Mesenchymal stem cell (in vitro differentiated cells and primary cell): Measurements from ENCODE around the gene TSPEAR.

Experiments
- DNase-seq: peaks from one replicate; pipeline ENCODE4 v3.0.0-alpha.2; 2013
- H2AFZ ChIP-seq: one replicate; pipeline ENCODE4 v1.6.1; 2013; ENCODE audit warnings: low read depth, mild to moderate bottlenecking, control low read depth, inconsistent platforms, low read length, moderate library complexity
- H2AK5ac ChIP-seq: 2 replicates; pipeline ENCODE4 v1.6.1; 2013; ENCODE audit warnings: low read length, moderate library complexity, mild to moderate bottlenecking, inconsistent platforms; ENCODE audit not compliant: severe bottlenecking
- H2BK120ac ChIP-seq: one replicate; pipeline ENCODE4 v1.6.1; 2013; ENCODE audit warnings: low read depth, mild to moderate bottlenecking, inconsistent platforms, low read length, moderate library complexity
- H2BK12ac ChIP-seq, 2 experiments: one replicate each; pipeline ENCODE4 v1.6.1; 2013; ENCODE audit warnings: inconsistent platforms in 2 of 2, low read length in 2 of 2, mild to moderate bottlenecking in 2 of 2, moderate library complexity in 2 of 2, control low read depth in 1 of 2
- H2BK15ac ChIP-seq: one replicate; pipeline ENCODE4 v1.6.1; 2013; ENCODE audit warnings: mild to moderate bottlenecking, low read depth, inconsistent platforms; ENCODE audit not compliant: poor library complexity, severe bottlenecking
- H2BK5ac ChIP-seq: 2 replicates; pipeline ENCODE4 v1.6.1; 2013; ENCODE audit warnings: low read depth, mild to moderate bottlenecking, low read length, control low read depth, inconsistent platforms; ENCODE audit not compliant: poor library complexity, severe bottlenecking
- H3K14ac ChIP-seq, 2 experiments: one replicate each; pipeline ENCODE4 v1.6.1; 2013; ENCODE audit warnings: inconsistent platforms in 2 of 2, low read length in 2 of 2, control low read depth in 1 of 2, mild to moderate bottlenecking in 1 of 2, moderate library complexity in 1 of 2
- H3K18ac ChIP-seq, 2 experiments: one replicate each; pipeline ENCODE4 v1.6.1; 2013; ENCODE audit warnings: inconsistent platforms in 2 of 2, low read length in 2 of 2, control low read depth in 1 of 2, low read depth in 1 of 2, mild to moderate bottlenecking in 1 of 2
- H3K23ac ChIP-seq, 2 experiments: one replicate each; pipeline ENCODE4 v1.6.1; 2013; ENCODE audit warnings: inconsistent platforms in 2 of 2, low read length in 2 of 2, mild to moderate bottlenecking in 2 of 2, moderate library complexity in 2 of 2, control low read depth in 1 of 2
- H3K27ac ChIP-seq: 2 replicates; pipeline ENCODE4 v1.5.1; 2013; ENCODE audit warnings: mild to moderate bottlenecking, moderate library complexity, low read length, control low read depth, inconsistent platforms; ENCODE audit not compliant: poor library complexity, severe bottlenecking
- H3K27me3 ChIP-seq, 2 experiments: 2 replicates each; pipeline versions ENCODE4 v1.6.1 to v1.7.0; 2013; ENCODE audit warnings: low read length in 2 of 2, mild to moderate bottlenecking in 2 of 2, moderate library complexity in 2 of 2, control low read depth in 1 of 2, inconsistent platforms in 1 of 2; ENCODE audit not compliant: control insufficient read depth in 1 of 2, insufficient read depth in 1 of 2
- H3K36me3 ChIP-seq, 2 experiments: 2 replicates each; pipeline versions ENCODE4 v1.6.1 to v1.7.0; 2013; ENCODE audit warnings: low read length in 2 of 2, control low read depth in 1 of 2, inconsistent platforms in 1 of 2, low read depth in 1 of 2, mild to moderate bottlenecking in 1 of 2; ENCODE audit not compliant: insufficient read depth in 2 of 2, control insufficient read depth in 1 of 2
- H3K4ac ChIP-seq, 2 experiments: one replicate each; pipeline ENCODE4 v1.6.1; 2013; ENCODE audit warnings: inconsistent platforms in 2 of 2, low read length in 2 of 2, mild to moderate bottlenecking in 2 of 2, moderate library complexity in 2 of 2, control low read depth in 1 of 2, low read depth in 1 of 2
- H3K4me1 ChIP-seq: 2 replicates; pipeline ENCODE4 v1.6.1; 2013; ENCODE audit warnings: low read depth, low read length, control low read depth; ENCODE audit not compliant: control insufficient read depth, insufficient read depth
- H3K4me2 ChIP-seq: 2 replicates; pipeline ENCODE4 v1.6.1; 2013; ENCODE audit warnings: low read length, mild to moderate bottlenecking, inconsistent platforms; ENCODE audit not compliant: poor library complexity, severe bottlenecking
- H3K4me3 ChIP-seq, 2 experiments: 2 replicates each; pipeline versions ENCODE4 v1.5.1 to v1.7.0; 2013; ENCODE audit warnings: low read length in 2 of 2, mild to moderate bottlenecking in 2 of 2, control low read depth in 1 of 2, low read depth in 1 of 2; ENCODE audit not compliant: insufficient read depth in 1 of 2
- H3K79me1 ChIP-seq: replicated peaks from 2 replicates; pipeline ENCODE4 v1.6.1; 2013; ENCODE audit warnings: mild to moderate bottlenecking, control low read depth, low read length, inconsistent platforms; ENCODE audit not compliant: poor library complexity, severe bottlenecking
- H3K9ac ChIP-seq: 2 replicates; pipeline ENCODE4 v1.7.0; 2013; ENCODE audit warnings: mild to moderate bottlenecking, low read length, moderate library complexity
- H3K9me3 ChIP-seq: 2 replicates; pipeline ENCODE4 v1.7.0; 2013; ENCODE audit warnings: mild to moderate bottlenecking, low read length; ENCODE audit not compliant: control insufficient read depth
- H4K8ac ChIP-seq: one replicate; pipeline ENCODE4 v1.6.1; 2013; ENCODE audit warnings: inconsistent platforms, mild to moderate bottlenecking, low read length, moderate library complexity
- H4K91ac ChIP-seq: one replicate; pipeline ENCODE4 v1.6.1; 2013; ENCODE audit warnings: mild to moderate bottlenecking, low read length, inconsistent platforms
- WGBS: methylation state at CpG from one replicate; pipeline ENCODE4 v1.1.7; 2013; ENCODE audit warnings: mixed read lengths; 5-methylcytosine and 5-hydroxymethylcytosine counted together

TSPEAR gene

DNA sequence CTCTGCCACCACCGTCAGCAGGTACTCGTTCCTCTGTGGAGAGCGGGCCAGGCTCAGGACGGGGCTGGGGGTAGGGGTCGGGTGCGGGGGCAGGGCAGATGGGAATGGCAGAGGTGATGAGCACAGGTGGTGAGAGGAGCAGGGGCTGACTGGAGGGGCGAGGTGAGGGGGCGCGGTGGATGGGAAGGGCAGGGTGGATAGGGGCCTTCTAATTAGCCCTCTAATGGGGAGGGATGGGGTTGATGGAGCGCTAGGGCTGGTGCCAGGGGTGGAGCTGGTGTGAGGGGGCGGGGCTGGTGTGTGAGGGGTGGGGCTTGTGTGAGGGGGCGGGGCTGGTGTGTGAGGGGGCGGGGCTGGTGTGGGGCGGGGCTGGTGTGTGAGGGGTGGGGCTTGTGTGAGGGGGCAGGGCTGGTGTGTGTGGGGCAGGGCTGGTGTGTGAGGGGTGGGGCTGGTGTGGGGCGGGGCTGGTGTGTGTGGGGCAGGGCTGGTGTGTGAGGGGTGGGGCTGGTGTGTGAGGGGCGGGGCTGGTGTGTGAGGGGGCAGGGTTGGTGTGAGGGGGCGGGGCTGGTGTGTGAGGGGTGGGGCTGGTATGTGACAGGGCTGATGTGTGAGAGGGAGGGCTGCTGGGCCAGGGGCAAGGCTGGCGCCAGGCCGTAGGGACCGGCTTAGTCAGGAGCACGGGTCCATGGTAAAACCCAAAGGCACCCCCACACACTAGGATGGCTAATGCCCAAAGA is 177.3 kb downstream of the TSPEAR start:
- no peak overlapping the region for H2BK12ac ChIP-seq
- H3K27me3 ChIP-seq, result peaks cover 0 to 8% of the 10 kb centered on the region in 2 experiments
- H3K4me3 ChIP-seq, result no peak overlapping the region
- H3K27ac ChIP-seq, result no peak overlapping the region
- H2BK120ac ChIP-seq, result no peak overlapping the region
- no peak overlapping the region for H3K4ac ChIP-seq
- no peak overlapping the region for H2AFZ ChIP-seq
- no peak overlapping the region for H2BK15ac ChIP-seq
- H3K14ac ChIP-seq, result no peak overlapping the region
- peak overlapping the region; percentile 40 for H4K91ac ChIP-seq
- H2BK5ac ChIP-seq, result no peak overlapping the region
- H3K79me1 ChIP-seq, result no peaks in the 10 kb centered on the region
- no peak overlapping the region for H3K4me2 ChIP-seq
- no peak overlapping the region for H3K9ac ChIP-seq
- no peaks in the 10 kb centered on the region for H3K36me3 ChIP-seq
- no peak overlapping the region for H4K8ac ChIP-seq
- H3K9me3 ChIP-seq, result no peaks in the 10 kb centered on the region
- H3K23ac ChIP-seq, result no peak overlapping the region
- no peak for DNase-seq
- H3K4me1 ChIP-seq, result no peaks in the 10 kb centered on the region
- 90% methylated on average over 15 of the region's 21 CpGs for WGBS
- H3K18ac ChIP-seq, result no peak overlapping the region
- H2AK5ac ChIP-seq, result no peak overlapping the region

DNA sequence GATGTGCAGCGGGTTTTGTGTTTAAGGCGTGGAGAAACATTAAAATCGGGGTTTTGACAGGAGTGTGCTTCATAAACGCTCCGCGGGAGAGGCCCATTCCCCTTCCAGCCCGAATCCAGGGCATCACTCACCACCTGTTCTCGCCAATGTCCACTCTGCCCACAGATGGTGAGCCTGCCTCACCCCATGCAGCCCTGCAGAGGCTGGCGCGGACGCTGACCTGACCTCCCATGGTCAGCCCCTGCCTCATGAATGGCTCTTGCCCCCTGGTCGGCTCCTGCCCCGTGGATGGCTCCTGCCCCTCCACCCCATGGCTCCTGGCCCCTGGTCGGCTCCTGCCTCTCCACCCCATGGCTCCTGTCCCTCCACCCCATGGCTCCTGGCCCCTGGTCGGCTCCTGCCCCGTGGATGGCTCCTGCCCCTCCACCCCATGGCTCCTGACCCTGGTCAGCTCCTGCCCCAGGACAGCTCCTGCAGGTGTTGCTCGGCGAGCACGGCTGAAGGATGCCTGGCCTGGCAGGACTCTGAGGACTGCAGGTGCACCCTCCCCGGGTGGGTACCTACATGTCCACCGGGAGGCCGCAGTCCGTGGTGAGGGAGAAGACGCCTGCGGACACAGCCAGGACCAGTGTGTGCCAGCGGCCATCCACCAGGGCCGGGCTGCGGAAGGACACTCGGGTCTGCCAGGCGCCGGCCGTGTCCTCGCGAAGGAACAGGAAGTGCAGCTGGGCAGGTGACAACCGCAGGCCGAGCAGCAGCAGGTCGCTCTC is 178.1 kb downstream of the TSPEAR start:
- WGBS, result 88% methylated on average over 37 of the region's 37 CpGs
- Histone ChIP-seq H3K4ac (no peak overlapping the region), H3K4me1 (no peaks in the 10 kb centered on the region), H3K14ac (no peak overlapping the region), H3K79me1 (no peaks in the 10 kb centered on the region), H4K91ac (peak overlapping the region; percentile 40), H3K23ac (no peak overlapping the region), H2BK5ac (no peak overlapping the region), H3K36me3 (no peaks in the 10 kb centered on the region), H3K4me3 (no peak overlapping the region), H2AFZ (no peak overlapping the region), H3K27ac (no peak overlapping the region), H3K4me2 (no peak overlapping the region), H3K18ac (no peak overlapping the region), H2AK5ac (no peak overlapping the region), H3K9me3 (no peaks in the 10 kb centered on the region), H3K9ac (no peak overlapping the region), H4K8ac (no peak overlapping the region), H3K27me3 (peaks cover 0 to 8% of the 10 kb centered on the region in 2 experiments), H2BK12ac (no peak overlapping the region), H2BK15ac (no peak overlapping the region), H2BK120ac (no peak overlapping the region)
- DNase-seq, result no peak

DNA sequence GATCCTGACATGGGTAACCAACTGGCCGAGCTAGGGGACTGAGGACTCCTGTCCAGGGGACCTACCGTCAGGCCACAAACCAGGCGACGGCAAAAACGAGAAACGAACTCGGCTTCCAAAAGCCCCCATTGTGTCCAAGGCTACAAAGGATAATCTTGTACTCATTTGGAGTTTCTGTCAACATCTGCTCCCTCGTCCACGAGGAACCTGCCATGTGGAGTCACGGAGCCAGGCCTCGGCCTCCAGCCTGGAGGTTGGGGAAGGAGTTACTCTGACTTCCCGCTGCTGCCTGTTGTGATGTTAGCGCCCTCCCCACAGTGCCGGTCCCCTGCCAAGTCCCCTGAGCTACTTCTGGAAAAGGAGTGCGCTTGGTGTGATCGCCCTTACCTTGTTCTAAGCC is 178.7 kb downstream of the TSPEAR start:
- H3K36me3 ChIP-seq, result no peaks in the 10 kb centered on the region
- no peak overlapping the region for H3K23ac ChIP-seq
- no peak overlapping the region for H2BK15ac ChIP-seq
- no peak overlapping the region for H3K9ac ChIP-seq
- no peaks in the 10 kb centered on the region for H3K9me3 ChIP-seq
- no peak overlapping the region for H2BK5ac ChIP-seq
- H3K79me1 ChIP-seq, result no peaks in the 10 kb centered on the region
- H3K4me1 ChIP-seq, result no peaks in the 10 kb centered on the region
- H2AFZ ChIP-seq, result no peak overlapping the region
- DNase-seq, result no peak
- H2BK120ac ChIP-seq, result no peak overlapping the region
- 87% methylated on average over 16 of the region's 16 CpGs for WGBS
- no peak overlapping the region for H3K27ac ChIP-seq
- H3K4me3 ChIP-seq, result no peak overlapping the region
- no peak overlapping the region for H3K4ac ChIP-seq
- H3K27me3 ChIP-seq, result peaks cover 0 to 8% of the 10 kb centered on the region in 2 experiments
- no peak overlapping the region for H3K14ac ChIP-seq
- no peak overlapping the region for H3K18ac ChIP-seq
- no peak overlapping the region for H4K8ac ChIP-seq
- H4K91ac ChIP-seq, result no peak overlapping the region
- no peak overlapping the region for H2BK12ac ChIP-seq
- H2AK5ac ChIP-seq, result no peak overlapping the region
- no peak overlapping the region for H3K4me2 ChIP-seq
